HepG2 (cell line): ENCODE data around the gene OR1F1.

Source experiments
- POLR2A ChIP-seq, 2 experiments: IDR thresholded peaks; 2 replicates each; pipeline ENCODE4 v1.6.1; 2011; ENCODE audit warnings: low read depth in 2 of 2, low read length in 2 of 2, mild to moderate bottlenecking in 1 of 2, moderate library complexity in 1 of 2; ENCODE audit not compliant: insufficient read depth in 1 of 2
- PRPF4 ChIP-seq: fragments of 200-400 bp; formaldehyde crosslinking; IDR thresholded peaks from 2 replicates; pipeline ENCODE4 v1.6.1; 2016; ENCODE audit warnings: low read length, low read depth; ENCODE audit not compliant: poor library complexity, severe bottlenecking
- XBP1 ChIP-seq: sonication (generic); formaldehyde crosslinking; IDR thresholded peaks from 2 replicates; pipeline ENCODE4 v1.5.0; 2020; ENCODE audit warnings: missing genetic modification reagents
- TF ChIP-seq, protein P1 (sequence below): sonication (generic); formaldehyde crosslinking; IDR thresholded peaks from 2 replicates; pipeline ENCODE4 v1.5.0; 2020; ENCODE audit warnings: mild to moderate bottlenecking, missing genetic modification reagents, moderate library complexity
- TF ChIP-seq, protein P2 (sequence below): sonication (generic); formaldehyde crosslinking; IDR thresholded peaks from 2 replicates; pipeline ENCODE4 v1.4.0; 2020; ENCODE audit warnings: missing genetic modification reagents
- TF ChIP-seq, protein P3 (sequence below): sonication (generic); formaldehyde crosslinking; IDR thresholded peaks from 2 replicates; pipeline ENCODE4 v1.5.1; 2020; ENCODE audit warnings: mild to moderate bottlenecking, missing genetic modification reagents

DNA sequence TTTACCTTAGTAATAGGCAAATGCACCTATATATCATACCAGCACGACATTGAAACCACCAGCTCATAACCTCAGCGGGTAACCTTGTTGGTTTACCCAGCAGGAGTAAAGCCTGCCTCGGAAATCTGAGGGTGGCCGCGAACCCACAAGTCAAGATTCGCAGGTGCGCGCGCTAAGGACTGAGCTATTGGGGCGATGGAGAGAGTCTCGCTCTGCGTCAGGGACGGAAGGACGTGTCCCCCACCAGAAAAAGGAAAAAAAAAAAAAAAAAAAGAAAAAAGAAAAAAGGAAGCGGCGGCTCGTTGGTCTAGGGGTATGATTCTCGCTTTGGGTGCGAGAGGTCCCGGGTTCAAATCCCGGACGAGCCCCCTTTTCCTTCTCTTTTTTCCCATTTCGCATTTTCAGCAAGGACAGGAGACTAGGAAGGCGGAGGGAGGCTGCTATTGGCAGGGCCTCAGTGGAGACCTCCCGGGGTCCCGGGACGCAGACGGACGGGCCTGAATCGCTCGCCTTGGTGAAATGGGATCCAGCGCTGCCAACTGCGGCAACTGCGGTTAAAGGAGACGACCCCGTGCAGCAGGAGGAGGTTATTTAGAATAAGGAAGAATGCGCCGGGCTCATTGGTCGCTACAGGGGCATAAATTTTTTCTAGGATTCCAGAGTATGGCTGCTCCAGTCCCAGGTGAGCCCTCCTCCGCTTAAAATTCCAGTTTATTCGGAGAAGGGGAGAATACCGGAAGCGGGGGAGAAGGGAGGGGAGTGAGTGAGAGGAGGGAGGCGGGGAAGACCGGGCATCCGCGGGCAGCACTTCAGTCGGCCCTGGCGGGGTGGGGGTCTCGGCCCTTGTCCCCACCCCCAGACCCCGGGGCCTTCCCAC, at the start of gene OR1F1:
- TF ChIP-seq XBP1 (CRISPR knock-in tag) = no peak
- TF ChIP-seq, protein P1, sequence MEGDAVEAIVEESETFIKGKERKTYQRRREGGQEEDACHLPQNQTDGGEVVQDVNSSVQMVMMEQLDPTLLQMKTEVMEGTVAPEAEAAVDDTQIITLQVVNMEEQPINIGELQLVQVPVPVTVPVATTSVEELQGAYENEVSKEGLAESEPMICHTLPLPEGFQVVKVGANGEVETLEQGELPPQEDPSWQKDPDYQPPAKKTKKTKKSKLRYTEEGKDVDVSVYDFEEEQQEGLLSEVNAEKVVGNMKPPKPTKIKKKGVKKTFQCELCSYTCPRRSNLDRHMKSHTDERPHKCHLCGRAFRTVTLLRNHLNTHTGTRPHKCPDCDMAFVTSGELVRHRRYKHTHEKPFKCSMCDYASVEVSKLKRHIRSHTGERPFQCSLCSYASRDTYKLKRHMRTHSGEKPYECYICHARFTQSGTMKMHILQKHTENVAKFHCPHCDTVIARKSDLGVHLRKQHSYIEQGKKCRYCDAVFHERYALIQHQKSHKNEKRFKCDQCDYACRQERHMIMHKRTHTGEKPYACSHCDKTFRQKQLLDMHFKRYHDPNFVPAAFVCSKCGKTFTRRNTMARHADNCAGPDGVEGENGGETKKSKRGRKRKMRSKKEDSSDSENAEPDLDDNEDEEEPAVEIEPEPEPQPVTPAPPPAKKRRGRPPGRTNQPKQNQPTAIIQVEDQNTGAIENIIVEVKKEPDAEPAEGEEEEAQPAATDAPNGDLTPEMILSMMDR (CRISPR knock-in tag) = no peak
- TF ChIP-seq, protein P2, sequence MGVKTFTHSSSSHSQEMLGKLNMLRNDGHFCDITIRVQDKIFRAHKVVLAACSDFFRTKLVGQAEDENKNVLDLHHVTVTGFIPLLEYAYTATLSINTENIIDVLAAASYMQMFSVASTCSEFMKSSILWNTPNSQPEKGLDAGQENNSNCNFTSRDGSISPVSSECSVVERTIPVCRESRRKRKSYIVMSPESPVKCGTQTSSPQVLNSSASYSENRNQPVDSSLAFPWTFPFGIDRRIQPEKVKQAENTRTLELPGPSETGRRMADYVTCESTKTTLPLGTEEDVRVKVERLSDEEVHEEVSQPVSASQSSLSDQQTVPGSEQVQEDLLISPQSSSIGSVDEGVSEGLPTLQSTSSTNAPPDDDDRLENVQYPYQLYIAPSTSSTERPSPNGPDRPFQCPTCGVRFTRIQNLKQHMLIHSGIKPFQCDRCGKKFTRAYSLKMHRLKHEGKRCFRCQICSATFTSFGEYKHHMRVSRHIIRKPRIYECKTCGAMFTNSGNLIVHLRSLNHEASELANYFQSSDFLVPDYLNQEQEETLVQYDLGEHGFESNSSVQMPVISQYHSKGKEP = no peak
- TF ChIP-seq POLR2A (IDR thresholded peaks at IDR 0.05; ENCODE audit: insufficient read depth in 1 of 2, low read depth in 2 of 2, low read length in 2 of 2) = no peak
- TF ChIP-seq, protein P3, sequence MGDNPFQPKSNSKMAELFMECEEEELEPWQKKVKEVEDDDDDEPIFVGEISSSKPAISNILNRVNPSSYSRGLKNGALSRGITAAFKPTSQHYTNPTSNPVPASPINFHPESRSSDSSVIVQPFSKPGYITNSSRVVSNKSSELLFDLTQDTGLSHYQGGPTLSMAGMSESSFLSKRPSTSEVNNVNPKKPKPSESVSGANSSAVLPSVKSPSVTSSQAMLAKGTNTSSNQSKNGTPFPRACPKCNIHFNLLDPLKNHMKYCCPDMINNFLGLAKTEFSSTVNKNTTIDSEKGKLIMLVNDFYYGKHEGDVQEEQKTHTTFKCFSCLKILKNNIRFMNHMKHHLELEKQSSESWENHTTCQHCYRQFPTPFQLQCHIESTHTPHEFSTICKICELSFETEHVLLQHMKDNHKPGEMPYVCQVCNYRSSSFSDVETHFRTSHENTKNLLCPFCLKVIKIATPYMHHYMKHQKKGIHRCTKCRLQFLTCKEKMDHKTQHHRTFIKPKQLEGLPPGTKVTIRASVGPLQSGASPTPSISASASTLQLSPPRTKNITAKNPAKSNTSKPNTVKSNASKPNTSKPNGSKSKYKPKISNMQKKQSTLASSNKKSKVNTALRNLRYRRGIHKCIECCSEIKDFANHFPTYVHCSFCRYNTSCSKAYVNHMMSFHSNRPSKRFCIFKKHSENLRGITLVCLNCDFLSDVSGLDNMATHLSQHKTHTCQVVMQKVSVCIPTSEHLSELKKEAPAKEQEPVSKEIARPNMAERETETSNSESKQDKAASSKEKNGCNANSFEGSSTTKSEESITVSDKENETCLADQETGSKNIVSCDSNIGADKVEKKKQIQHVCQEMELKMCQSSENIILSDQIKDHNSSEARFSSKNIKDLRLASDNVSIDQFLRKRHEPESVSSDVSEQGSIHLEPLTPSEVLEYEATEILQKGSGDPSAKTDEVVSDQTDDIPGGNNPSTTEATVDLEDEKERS (CRISPR knock-in tag) = 0 out of 2 replicates have a peak, but pooled peaks have one; percentile 26
- TF ChIP-seq PRPF4 = peak; percentile 94
